ENCODE results near the gene LRP1B.

Gene LRP1B

GRCh38 chr2:142029974-142030373 is 100.8 kb downstream of the LRP1B start:
- TF ChIP-seq, protein P1, sequence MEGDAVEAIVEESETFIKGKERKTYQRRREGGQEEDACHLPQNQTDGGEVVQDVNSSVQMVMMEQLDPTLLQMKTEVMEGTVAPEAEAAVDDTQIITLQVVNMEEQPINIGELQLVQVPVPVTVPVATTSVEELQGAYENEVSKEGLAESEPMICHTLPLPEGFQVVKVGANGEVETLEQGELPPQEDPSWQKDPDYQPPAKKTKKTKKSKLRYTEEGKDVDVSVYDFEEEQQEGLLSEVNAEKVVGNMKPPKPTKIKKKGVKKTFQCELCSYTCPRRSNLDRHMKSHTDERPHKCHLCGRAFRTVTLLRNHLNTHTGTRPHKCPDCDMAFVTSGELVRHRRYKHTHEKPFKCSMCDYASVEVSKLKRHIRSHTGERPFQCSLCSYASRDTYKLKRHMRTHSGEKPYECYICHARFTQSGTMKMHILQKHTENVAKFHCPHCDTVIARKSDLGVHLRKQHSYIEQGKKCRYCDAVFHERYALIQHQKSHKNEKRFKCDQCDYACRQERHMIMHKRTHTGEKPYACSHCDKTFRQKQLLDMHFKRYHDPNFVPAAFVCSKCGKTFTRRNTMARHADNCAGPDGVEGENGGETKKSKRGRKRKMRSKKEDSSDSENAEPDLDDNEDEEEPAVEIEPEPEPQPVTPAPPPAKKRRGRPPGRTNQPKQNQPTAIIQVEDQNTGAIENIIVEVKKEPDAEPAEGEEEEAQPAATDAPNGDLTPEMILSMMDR (IDR thresholded peaks at IDR 0.05), result no peak
- no peaks in the 10 kb centered on the region for H3K27me3 ChIP-seq

DNA sequence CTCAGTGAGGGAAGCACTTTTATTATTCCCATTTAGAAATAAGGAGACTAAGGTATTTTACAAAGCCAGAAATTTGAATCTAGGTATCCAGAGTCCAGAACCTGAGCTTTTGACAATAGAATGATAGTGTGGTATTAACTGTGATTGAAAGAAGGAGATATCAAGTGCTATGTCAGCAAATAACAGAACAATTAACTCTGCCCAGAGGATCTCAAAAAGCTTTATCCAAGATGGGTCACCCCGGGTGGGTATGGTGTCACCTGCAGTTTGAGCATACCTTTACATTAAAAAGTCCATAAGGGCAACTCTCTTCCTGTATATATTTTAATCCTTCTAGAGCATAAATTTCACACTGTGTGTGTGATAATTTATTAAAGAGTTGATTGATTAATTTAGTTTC is 105.4 kb downstream of the LRP1B start:
- Histone ChIP-seq H3K27me3 (no peaks in the 10 kb centered on the region), H3K4me1 (ENCODE audit: control insufficient read depth in 1 of 2, insufficient read depth in 1 of 2, low read depth in 1 of 2, low read length in 1 of 2) (no peaks in the 10 kb centered on the region), H3K4me3 (ENCODE audit: low read depth in 1 of 2, low read length in 1 of 2) (no peak overlapping the region), H3K9me3 (no peaks in the 10 kb centered on the region), H3K36me3 (no peaks in the 10 kb centered on the region), H3K27ac (no peak overlapping the region)
- TF ChIP-seq, protein P1 (IDR thresholded peaks at IDR 0.05), result no peak

More at GRCh38 chr2:142029974-142030373, 100.8 kb downstream of the LRP1B start:
- Histone ChIP-seq H3K36me3 (no peaks in the 10 kb centered on the region), H3K27ac (no peak overlapping the region), H3K4me3 (ENCODE audit: low read depth in 1 of 2, low read length in 1 of 2) (no peak overlapping the region), H3K4me1 (ENCODE audit: control insufficient read depth in 1 of 2, insufficient read depth in 1 of 2, low read depth in 1 of 2, low read length in 1 of 2) (no peaks in the 10 kb centered on the region), H3K9me3 (no peaks in the 10 kb centered on the region)

DNA sequence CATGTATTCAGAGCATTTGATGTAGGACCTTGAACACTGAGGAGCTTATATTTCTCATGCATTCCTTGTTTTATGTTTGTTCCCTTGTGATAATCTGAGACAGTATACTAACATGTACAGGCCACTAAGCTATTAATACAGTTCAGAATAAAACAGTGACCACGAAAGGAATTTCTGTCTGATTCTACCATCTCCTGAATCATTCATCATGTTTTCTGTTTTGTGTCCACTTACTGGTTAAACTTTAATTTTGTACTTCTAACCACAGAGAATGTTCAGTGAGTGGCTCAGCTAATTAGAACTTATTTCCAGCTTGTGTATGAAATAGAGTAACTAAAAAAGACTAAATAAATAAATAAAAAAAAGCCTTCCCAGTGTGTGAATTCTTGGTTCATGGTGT is 110.4 kb downstream of the LRP1B start:
- Histone ChIP-seq H3K9me3 (no peaks in the 10 kb centered on the region), H3K27me3 (no peaks in the 10 kb centered on the region), H3K27ac (no peak overlapping the region), H3K4me3 (ENCODE audit: low read depth in 1 of 2, low read length in 1 of 2) (no peak overlapping the region), H3K4me1 (ENCODE audit: control insufficient read depth in 1 of 2, insufficient read depth in 1 of 2, low read depth in 1 of 2, low read length in 1 of 2) (no peaks in the 10 kb centered on the region), H3K36me3 (no peaks in the 10 kb centered on the region)
- TF ChIP-seq, protein P1 (IDR thresholded peaks at IDR 0.05), result no peak

DNA sequence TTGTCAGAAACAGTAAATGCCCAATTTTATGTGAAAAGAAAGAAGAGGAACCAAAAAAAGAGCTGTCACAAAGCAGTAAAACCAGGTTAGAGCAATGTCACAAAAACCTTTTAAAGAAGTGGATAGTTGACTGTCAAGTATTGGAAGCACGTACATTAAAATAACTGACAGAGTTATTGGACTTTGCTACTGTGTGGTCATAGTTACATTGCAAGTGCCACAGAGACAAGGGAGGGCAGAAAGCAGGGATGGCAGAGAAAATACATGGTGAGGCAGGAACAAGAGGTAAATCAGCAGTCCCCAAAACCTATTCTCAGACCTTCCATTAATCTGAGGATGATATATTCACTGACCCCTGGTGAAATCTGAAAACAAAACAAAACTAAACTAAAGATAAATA is 116.3 kb downstream of the LRP1B start:
- Histone ChIP-seq H3K4me3 (ENCODE audit: low read depth in 1 of 2, low read length in 1 of 2) (no peak overlapping the region), H3K27me3 (no peaks in the 10 kb centered on the region), H3K36me3 (no peaks in the 10 kb centered on the region), H3K27ac (no peak overlapping the region), H3K9me3 (no peaks in the 10 kb centered on the region), H3K4me1 (ENCODE audit: control insufficient read depth in 1 of 2, insufficient read depth in 1 of 2, low read depth in 1 of 2, low read length in 1 of 2) (no peaks in the 10 kb centered on the region)
- TF ChIP-seq, protein P1 (IDR thresholded peaks at IDR 0.05), result no peak

DNA sequence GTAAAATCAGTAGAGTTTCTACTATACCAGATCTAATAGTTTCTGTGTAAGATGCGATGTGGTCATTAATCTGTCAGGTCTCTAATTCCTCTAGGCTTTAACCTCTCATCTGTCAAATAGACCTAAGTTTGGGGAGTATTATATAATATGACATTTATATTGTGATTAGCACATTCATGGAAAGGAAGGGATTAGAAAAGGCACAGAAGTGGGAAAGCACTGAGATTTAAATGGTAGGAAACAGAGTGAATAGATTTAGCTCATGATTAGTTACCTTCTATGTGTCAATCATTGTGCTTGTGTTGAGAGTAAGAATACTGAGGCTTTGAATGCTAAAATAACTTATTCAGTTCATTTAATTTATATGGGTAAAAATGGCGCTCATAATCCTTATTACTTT is 118.0 kb downstream of the LRP1B start:
- TF ChIP-seq, protein P1 (IDR thresholded peaks at IDR 0.05), result no peak
- Histone ChIP-seq H3K9me3 (no peaks in the 10 kb centered on the region), H3K27me3 (no peaks in the 10 kb centered on the region), H3K36me3 (no peaks in the 10 kb centered on the region), H3K4me3 (ENCODE audit: low read depth in 1 of 2, low read length in 1 of 2) (no peak overlapping the region), H3K27ac (no peak overlapping the region), H3K4me1 (ENCODE audit: control insufficient read depth in 1 of 2, insufficient read depth in 1 of 2, low read depth in 1 of 2, low read length in 1 of 2) (no peaks in the 10 kb centered on the region)

Data from neutrophil (primary cell).